ENCODE data around the gene CSNK1G3. TPM values are rescaled to one million over a fixed set of nuclear protein-coding genes. Genes with fewer than 3 reads are reported as not detected.

Gene CSNK1G3
- total RNA-seq, 2 experiments from 2014 or later, result 30.6 to 31.5 TPM

- CTCF ChIA-PET, result interaction anchor here (0.6 to 1.0 kb wide), 2 partner anchors 23 to 544 kb away, joined by 3 to 4 read pairs; no protein-coding TSS in a partner anchor
- Mint-ChIP-seq H3K4me3 (no peak overlapping the region), H3K4me1 (peaks cover 2% of the 10 kb centered on the region)
Observed at GRCh38 chr5:123647066-123647465, 135.1 kb downstream of the CSNK1G3 start.

GRCh38 chr5:123651234-123651633, 139.3 kb downstream of the CSNK1G3 start:
- Mint-ChIP-seq H3K4me3 (no peak overlapping the region), H3K27ac (no peak overlapping the region), H3K9me3 (ENCODE audit: low read depth) (peaks cover 5% of the 10 kb centered on the region), H3K4me1 (no peaks in the 10 kb centered on the region), H3K36me3 (ENCODE audit: low read depth) (no peaks in the 10 kb centered on the region), H3K27me3 (peaks cover 10% of the 10 kb centered on the region)
- POLR2A ChIA-PET, result no interaction called here
- intact Hi-C loops (cut with DNase I, micrococcal nuclease), result no loop called here
- CTCF ChIA-PET, result no interaction called here
- ATAC-seq (no peak), DNase-seq (no peak)

More at GRCh38 chr5:123647066-123647465, 135.1 kb downstream of the CSNK1G3 start:
- peaks cover 19% of the 10 kb centered on the region for H3K27me3 Mint-ChIP-seq
- H3K36me3 Mint-ChIP-seq (ENCODE audit: low read depth), result no peaks in the 10 kb centered on the region
- H3K27ac Mint-ChIP-seq, result no peak overlapping the region
- peaks cover 5% of the 10 kb centered on the region for H3K9me3 Mint-ChIP-seq (ENCODE audit: low read depth)
- intact Hi-C loops (cut with DNase I, micrococcal nuclease), result no loop called here
- POLR2A ChIA-PET, result no interaction called here
- ATAC-seq, result no peak
- DNase-seq, result no peak

GRCh38 chr5:123659011-123659410, 147.0 kb downstream of the CSNK1G3 start:
- no peak for DNase-seq
- Mint-ChIP-seq H3K4me1 (no peaks in the 10 kb centered on the region), H3K9me3 (ENCODE audit: low read depth) (no peaks in the 10 kb centered on the region), H3K27me3 (peaks cover 2% of the 10 kb centered on the region), H3K4me3 (no peak overlapping the region), H3K27ac (no peak overlapping the region), H3K36me3 (ENCODE audit: low read depth) (no peaks in the 10 kb centered on the region)
- intact Hi-C loops (cut with DNase I, micrococcal nuclease), result no loop called here
- CTCF ChIA-PET, result interaction anchor here (1.1 kb wide), 1 partner anchor 14 kb away, joined by 3 read pairs; no protein-coding TSS in a partner anchor
- POLR2A ChIA-PET, result no interaction called here
- no peak for ATAC-seq

GRCh38 chr5:123659495-123659894, 147.5 kb downstream of the CSNK1G3 start:
- ChIA-PET CTCF (interaction anchor here (0.6 to 1.1 kb wide), 2 partner anchors 13 to 95 kb away, joined by 3 read pairs; no protein-coding TSS in a partner anchor), POLR2A (no interaction called here)
- peaks cover 2% of the 10 kb centered on the region for H3K27me3 Mint-ChIP-seq
- H3K36me3 Mint-ChIP-seq (ENCODE audit: low read depth), result no peaks in the 10 kb centered on the region
- no peaks in the 10 kb centered on the region for H3K9me3 Mint-ChIP-seq (ENCODE audit: low read depth)
- ATAC-seq, result no peak
- DNase-seq, result no peak
- no peak overlapping the region for H3K27ac Mint-ChIP-seq
- intact Hi-C loops (cut with DNase I, micrococcal nuclease), result no loop called here
- no peak overlapping the region for H3K4me3 Mint-ChIP-seq
- no peaks in the 10 kb centered on the region for H3K4me1 Mint-ChIP-seq

GRCh38 chr5:123664961-123665360, 153.0 kb downstream of the CSNK1G3 start:
- ATAC-seq (no peak), DNase-seq (no peak)
- intact Hi-C loops (cut with DNase I, micrococcal nuclease), result no loop called here
- peaks cover 2% of the 10 kb centered on the region for H3K27me3 Mint-ChIP-seq
- no peaks in the 10 kb centered on the region for H3K36me3 Mint-ChIP-seq (ENCODE audit: low read depth)
- POLR2A ChIA-PET, result no interaction called here
- H3K27ac Mint-ChIP-seq, result no peak overlapping the region
- no peak overlapping the region for H3K4me3 Mint-ChIP-seq
- H3K4me1 Mint-ChIP-seq, result no peaks in the 10 kb centered on the region
- CTCF ChIA-PET, result no interaction called here
- no peaks in the 10 kb centered on the region for H3K9me3 Mint-ChIP-seq (ENCODE audit: low read depth)

- CTCF ChIA-PET, result interaction anchor here (0.7 kb wide), 1 partner anchor 985 kb away, joined by 3 read pairs; no protein-coding TSS in a partner anchor
- H3K4me3 Mint-ChIP-seq, result no peak overlapping the region
- H3K27ac Mint-ChIP-seq, result no peak overlapping the region
- DNase-seq (no peak), ATAC-seq (no peak)
- H3K9me3 Mint-ChIP-seq (ENCODE audit: low read depth), result no peaks in the 10 kb centered on the region
- H3K4me1 Mint-ChIP-seq, result no peaks in the 10 kb centered on the region
- H3K36me3 Mint-ChIP-seq (ENCODE audit: low read depth), result no peaks in the 10 kb centered on the region
- intact Hi-C loops (cut with DNase I, micrococcal nuclease), result no loop called here
- H3K27me3 Mint-ChIP-seq, result no peaks in the 10 kb centered on the region
- POLR2A ChIA-PET, result no interaction called here
Observed at GRCh38 chr5:123665822-123666371, 153.9 kb downstream of the CSNK1G3 start.

Other genes starting within 250 kb of the CSNK1G3 start
- 10 to 100 TPM; 29.5 to 32.5 TPM for gene CEP120, start 88.8 kb upstream of the CSNK1G3 start, total RNA-seq

All from activated CD4-positive, alpha-beta T cell treated with anti-CD3 and anti-CD28 coated beads for 36 hours (primary cell).